Superior temporal gyrus (tissue), 1 donor: ENCODE measurements around the gene ABI3.
"Not testable (repeated sequence)": the region's sequence is repeated elsewhere in the genome, so short reads cannot be mapped to it uniquely, and the experiment has no call there.

Source experiments
- DNase-seq: peaks from one replicate; pipeline ENCODE4 v3.0.0-alpha.2; 2016; ENCODE audit errors: extremely low spot score

ABI3 gene

GRCh38 chr17:49252148-49252695 lies 41.7 kb downstream of the ABI3 start:
- DNase-seq = no peak

DNA sequence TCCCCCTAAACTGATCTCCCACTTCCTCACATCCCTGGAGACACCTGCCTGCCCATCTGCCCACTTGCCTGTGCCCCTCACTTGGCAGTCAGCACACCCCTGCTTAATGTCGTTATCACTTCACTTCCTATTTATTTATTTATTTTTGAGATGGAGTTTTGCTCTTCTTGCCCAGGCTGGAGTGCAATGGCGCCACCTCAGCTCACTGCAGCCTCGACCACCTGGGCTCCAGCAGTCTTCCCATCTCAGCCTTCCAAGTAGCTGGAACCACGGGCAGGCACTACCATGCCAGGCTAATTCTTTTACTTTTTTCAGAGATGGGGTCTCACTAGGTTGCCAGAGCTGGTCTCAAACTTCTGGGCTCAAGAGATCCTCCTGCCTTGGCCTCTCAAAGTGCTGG lies 43.6 kb downstream of the ABI3 start:
- DNase-seq = no peak

DNA sequence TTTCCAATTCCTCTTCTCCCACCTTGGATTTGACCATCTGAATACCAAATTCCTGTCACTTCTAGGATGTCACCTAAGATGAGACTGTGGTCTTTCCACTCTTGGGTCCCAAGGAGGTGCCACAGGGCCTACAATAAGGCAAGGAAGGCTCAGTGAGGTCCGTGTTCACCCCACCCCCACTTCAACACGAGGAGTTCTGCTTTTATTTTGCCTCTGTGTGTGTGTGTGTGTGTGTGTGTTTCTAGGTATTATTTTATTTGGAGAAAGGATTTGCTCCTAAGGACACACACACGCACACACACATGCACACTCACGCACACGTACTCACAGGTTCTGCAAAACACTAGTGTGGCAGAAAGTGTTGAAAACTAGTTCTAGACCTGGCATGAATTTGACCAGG lies 44.6 kb downstream of the ABI3 start:
- DNase-seq = no peak

DNA sequence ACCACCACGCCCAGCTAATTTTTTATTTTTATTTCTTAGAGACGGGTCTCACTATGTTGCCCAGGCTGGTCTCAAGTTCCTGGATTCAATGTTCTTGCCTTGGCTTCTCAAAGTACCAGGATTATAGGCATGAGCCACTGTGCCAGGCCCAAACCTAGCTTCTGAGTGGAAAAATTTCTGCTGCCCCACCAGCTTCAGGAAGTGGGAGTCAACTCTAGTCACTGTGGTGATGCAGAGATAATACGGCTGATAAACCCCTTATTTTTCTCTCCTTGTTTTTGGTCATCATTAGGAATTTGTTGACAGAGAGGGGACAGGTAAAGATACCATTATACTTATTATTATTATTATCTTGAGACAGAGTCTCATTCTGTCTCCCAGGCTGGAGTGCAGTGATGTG lies 47.9 kb downstream of the ABI3 start:
- no peak for DNase-seq

GRCh38 chr17:49259663-49260010 lies 49.1 kb downstream of the ABI3 start:
- no peak for DNase-seq

- no peak for DNase-seq
Measured at GRCh38 chr17:49260011-49260816, 49.7 kb downstream of the ABI3 start.

- no peak for DNase-seq
Measured at GRCh38 chr17:49260817-49261291, 50.3 kb downstream of the ABI3 start.

DNA sequence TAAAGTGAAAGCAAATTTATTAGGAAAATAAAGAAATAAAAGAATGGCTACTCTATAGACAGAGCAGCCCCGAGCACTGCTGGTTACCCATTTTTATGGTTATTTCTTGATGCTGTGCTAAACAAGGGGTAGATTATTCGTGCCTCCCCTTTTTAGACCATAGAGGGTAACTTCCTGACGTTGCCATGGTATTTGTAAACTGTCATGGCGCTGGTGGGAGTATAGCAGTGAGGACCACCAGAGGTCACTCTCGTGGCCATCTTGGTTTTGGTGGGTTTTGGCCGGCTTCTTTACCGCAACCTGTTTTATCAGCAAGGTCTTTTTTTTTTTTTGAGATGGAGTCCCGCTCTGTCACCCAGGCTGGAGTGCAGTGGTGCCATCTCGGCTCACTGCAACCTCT lies 51.0 kb downstream of the ABI3 start:
- DNase-seq = not testable (repeated sequence)

DNA sequence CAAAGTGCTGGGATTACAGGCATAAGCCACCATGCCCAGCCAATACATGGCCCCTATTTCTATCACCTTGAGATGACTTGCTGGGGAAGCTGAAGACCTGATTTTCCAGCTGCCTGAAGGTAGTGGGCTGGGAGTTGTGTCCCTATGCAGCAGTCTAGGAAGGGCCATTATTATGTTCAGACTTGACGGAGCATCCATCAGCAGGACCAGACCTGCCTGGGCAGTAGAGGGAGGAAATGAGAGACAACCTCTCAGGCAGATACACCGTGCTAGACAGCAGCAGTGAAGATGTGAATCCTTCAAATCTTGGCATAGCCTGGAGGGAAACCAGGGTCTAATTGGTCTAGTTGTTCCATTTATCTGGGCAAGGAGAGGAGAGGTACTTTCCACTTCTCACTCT lies 55.7 kb downstream of the ABI3 start:
- no peak for DNase-seq

GRCh38 chr17:49267912-49268311 lies 57.4 kb downstream of the ABI3 start:
- no peak for DNase-seq

- DNase-seq = no peak
Measured at GRCh38 chr17:49269356-49269755, 58.8 kb downstream of the ABI3 start.
